Measurements from ENCODE around the gene MTHFD2L. TPM values are rescaled to one million over a fixed set of nuclear protein-coding genes. Genes with fewer than 3 reads are reported as not detected.

MTHFD2L gene
- total RNA-seq, 1 experiment from 2014 or later = 9.4 TPM

- TF ChIP-seq CDX4 (CRISPR knock-in tag; IDR thresholded peaks at IDR 0.05; ENCODE audit: borderline replicate concordance) (no peak), CTCF (IDR thresholded peaks at IDR 0.05) (peak; percentile 63; the same call in 1 of the 2 replicates)
- ChIA-PET CTCF (interaction anchor here (0.7 to 3.1 kb wide), 43 partner anchors 10 to 793 kb away, joined by 3 to 21 read pairs (median 5); partner anchors contain the start of genes CXCL1, CXCL3, CXCL5 and CXCL6), POLR2A (no interaction called here)
- DNase-seq (ENCODE audit: low spot score) (peak; percentile 80), ATAC-seq (peak; percentile 99)
- Mint-ChIP-seq H3K9me3 (peaks cover 53% of the 10 kb centered on the region), H3K27me3 (ENCODE audit: low read depth) (no peaks in the 10 kb centered on the region; the same call in 1 of the 2 replicates), H3K4me1 (peaks cover 6% of the 10 kb centered on the region), H3K4me3 (no peak overlapping the region), H3K36me3 (peaks cover 36% of the 10 kb centered on the region), H3K27ac (no peak overlapping the region)
Measured at GRCh38 chr4:74133786-74134499, 24.0 kb upstream of the MTHFD2L start.

- ChIA-PET CTCF (interaction anchor here (0.7 to 3.1 kb wide), 43 partner anchors 9 to 794 kb away, joined by 3 to 21 read pairs (median 5); partner anchors contain the start of genes CXCL1, CXCL3, CXCL5 and CXCL6), POLR2A (no interaction called here)
- no peak for TF ChIP-seq ELF4 (CRISPR knock-in tag; IDR thresholded peaks at IDR 0.05; ENCODE audit: low read depth)
- TF ChIP-seq PRRX2 (CRISPR knock-in tag; IDR thresholded peaks at IDR 0.05) = no peak
- no peak for TF ChIP-seq ZNF317 (CRISPR knock-in tag; IDR thresholded peaks at IDR 0.05; ENCODE audit: borderline replicate concordance, low read depth)
- no peak for TF ChIP-seq ZNF532 (CRISPR knock-in tag; IDR thresholded peaks at IDR 0.05; ENCODE audit: borderline replicate concordance)
- H3K4me1 Mint-ChIP-seq = peaks cover 6% of the 10 kb centered on the region
- DNase-seq (ENCODE audit: low spot score) (no peak), ATAC-seq (no peak)
- H3K27ac Mint-ChIP-seq = no peak overlapping the region
- H3K4me3 Mint-ChIP-seq = no peak overlapping the region
- no peaks in the 10 kb centered on the region; the same call in 1 of the 2 replicates for H3K27me3 Mint-ChIP-seq (ENCODE audit: low read depth)
- H3K9me3 Mint-ChIP-seq = peaks cover 48% of the 10 kb centered on the region
- H3K36me3 Mint-ChIP-seq = peaks cover 32% of the 10 kb centered on the region
Measured at GRCh38 chr4:74134500-74134852, 23.4 kb upstream of the MTHFD2L start.

- 0 out of 2 replicates have a peak, but pooled peaks cover 3% of the 10 kb centered on the region for H3K4me1 Mint-ChIP-seq
- POLR2A ChIA-PET = no interaction called here
- peaks cover 6% of the 10 kb centered on the region; the same call in 1 of the 2 replicates for H3K9me3 Mint-ChIP-seq
- H3K36me3 Mint-ChIP-seq = no peaks in the 10 kb centered on the region
- no peak overlapping the region for H3K4me3 Mint-ChIP-seq
- CTCF ChIA-PET = no interaction called here
- H3K27ac Mint-ChIP-seq = no peak overlapping the region
- H3K27me3 Mint-ChIP-seq (ENCODE audit: low read depth) = no peaks in the 10 kb centered on the region
- ATAC-seq (no peak), DNase-seq (ENCODE audit: low spot score) (no peak)
- TF ChIP-seq ESRRA (CRISPR knock-in tag; IDR thresholded peaks at IDR 0.05; ENCODE audit: borderline replicate concordance) (no peak), SOX15 (CRISPR knock-in tag; IDR thresholded peaks at IDR 0.05) (no peak), PRRX2 (CRISPR knock-in tag; IDR thresholded peaks at IDR 0.05) (no peak), ZMAT4 (CRISPR knock-in tag; IDR thresholded peaks at IDR 0.05) (no peak), NFATC4 (CRISPR knock-in tag; IDR thresholded peaks at IDR 0.05) (no peak), CTCF (IDR thresholded peaks at IDR 0.05) (no peak), SMAD3 (CRISPR knock-in tag; IDR thresholded peaks at IDR 0.05; ENCODE audit: borderline replicate concordance) (no peak), FOXJ3 (CRISPR knock-in tag; IDR thresholded peaks at IDR 0.05; ENCODE audit: borderline replicate concordance) (no peak), ZSCAN18 (CRISPR knock-in tag; IDR thresholded peaks at IDR 0.05) (no peak), SMAD4 (CRISPR knock-in tag; IDR thresholded peaks at IDR 0.05) (no peak), CREM (CRISPR knock-in tag; IDR thresholded peaks at IDR 0.05) (no peak), SP1 (CRISPR knock-in tag; conservative IDR thresholded peaks at IDR 0.05) (no peak), MYBL2 (CRISPR knock-in tag; IDR thresholded peaks at IDR 0.05) (no peak), ZNF232 (CRISPR knock-in tag; IDR thresholded peaks at IDR 0.05) (no peak), EMX1 (CRISPR knock-in tag; IDR thresholded peaks at IDR 0.05) (no peak)
Measured at GRCh38 chr4:74146581-74147129, 11.3 kb upstream of the MTHFD2L start.
